Measurements from ENCODE around the gene MTUS2.

- TF ChIP-seq CTCF (IDR thresholded peaks at IDR 0.05) (no peak), ZFX (IDR thresholded peaks at IDR 0.05; ENCODE audit: borderline replicate concordance) (no peak)
Measured at GRCh38 chr13:29434217-29434945, 614.2 kb downstream of the MTUS2 start.

Data from 22Rv1 (cell line).